ENCODE data around the gene SYN1.

SYN1 gene

GRCh38 chrX:47574547-47575301, 44.9 kb downstream of the SYN1 start:
- Mint-ChIP-seq H3K36me3 (peaks cover 45% of the 10 kb centered on the region), H3K9me3 (no peaks in the 10 kb centered on the region), H3K27ac (no peak overlapping the region), H3K4me1 (peaks cover 59% of the 10 kb centered on the region), H3K4me3 (peak overlapping the region; percentile 62)
- DNase-seq (ENCODE audit: low spot score in 2 of 2) (no peak), ATAC-seq (no peak)

GRCh38 chrX:47574076-47574546, 45.5 kb downstream of the SYN1 start:
- ATAC-seq (no peak), DNase-seq (ENCODE audit: low spot score in 2 of 2) (no peak)
- Mint-ChIP-seq H3K4me3 (peak overlapping the region; percentile 62), H3K36me3 (peaks cover 47% of the 10 kb centered on the region), H3K4me1 (peaks cover 56% of the 10 kb centered on the region), H3K9me3 (no peaks in the 10 kb centered on the region), H3K27ac (peak overlapping the region; percentile 86)

- peaks cover 53% of the 10 kb centered on the region for H3K36me3 Mint-ChIP-seq
- ATAC-seq = no peak
- peak overlapping the region; percentile 86 for H3K27ac Mint-ChIP-seq
- peaks cover 55% of the 10 kb centered on the region for H3K4me1 Mint-ChIP-seq
- H3K9me3 Mint-ChIP-seq = no peaks in the 10 kb centered on the region
- peak overlapping the region; percentile 62 for H3K4me3 Mint-ChIP-seq
- no peak for DNase-seq (ENCODE audit: low spot score in 2 of 2)
Observed at GRCh38 chrX:47573341-47574075, 46.1 kb downstream of the SYN1 start.

GRCh38 chrX:47572773-47573340, 46.8 kb downstream of the SYN1 start:
- H3K4me3 Mint-ChIP-seq = peak overlapping the region; percentile 62
- H3K27ac Mint-ChIP-seq = peak overlapping the region; percentile 86

GRCh38 chrX:47571896-47572295, 47.8 kb downstream of the SYN1 start:
- Mint-ChIP-seq H3K9me3 (no peaks in the 10 kb centered on the region), H3K4me3 (peak overlapping the region; percentile 62), H3K27ac (peak overlapping the region; percentile 56), H3K4me1 (peaks cover 41% of the 10 kb centered on the region), H3K36me3 (peaks cover 69% of the 10 kb centered on the region)
- peak; percentile 58 for ATAC-seq
- DNase-seq (ENCODE audit: low spot score in 2 of 2) = no peak

More at GRCh38 chrX:47572773-47573340, 46.8 kb downstream of the SYN1 start:
- Mint-ChIP-seq H3K9me3 (no peaks in the 10 kb centered on the region), H3K36me3 (peaks cover 59% of the 10 kb centered on the region), H3K4me1 (peaks cover 49% of the 10 kb centered on the region)
- ATAC-seq (no peak), DNase-seq (ENCODE audit: low spot score in 2 of 2) (no peak)

GRCh38 chrX:47571215-47571614, 48.4 kb downstream of the SYN1 start:
- Mint-ChIP-seq H3K4me1 (peaks cover 38% of the 10 kb centered on the region), H3K4me3 (no peak overlapping the region), H3K27ac (peak overlapping the region; percentile 56), H3K36me3 (peaks cover 76% of the 10 kb centered on the region), H3K9me3 (no peaks in the 10 kb centered on the region)
- DNase-seq (ENCODE audit: low spot score in 2 of 2) (no peak), ATAC-seq (no peak)

- no peak overlapping the region for H3K27ac Mint-ChIP-seq
- DNase-seq (ENCODE audit: low spot score in 2 of 2) (no peak), ATAC-seq (no peak)
- H3K36me3 Mint-ChIP-seq = peaks cover 79% of the 10 kb centered on the region
- H3K4me1 Mint-ChIP-seq = peaks cover 38% of the 10 kb centered on the region
- no peak overlapping the region for H3K4me3 Mint-ChIP-seq
- no peaks in the 10 kb centered on the region for H3K9me3 Mint-ChIP-seq
Observed at GRCh38 chrX:47570794-47571193, 48.9 kb downstream of the SYN1 start.

GRCh38 chrX:47568656-47569295, 50.9 kb downstream of the SYN1 start:
- peak overlapping the region; percentile 80 for H3K27ac Mint-ChIP-seq
- DNase-seq (ENCODE audit: low spot score in 2 of 2) (no peak), ATAC-seq (no peak)
- no peak overlapping the region for H3K4me3 Mint-ChIP-seq
- peaks cover 46% of the 10 kb centered on the region for H3K4me1 Mint-ChIP-seq
- no peaks in the 10 kb centered on the region for H3K9me3 Mint-ChIP-seq
- peaks cover 94% of the 10 kb centered on the region for H3K36me3 Mint-ChIP-seq

GRCh38 chrX:47566841-47567240, 52.8 kb downstream of the SYN1 start:
- H3K9me3 Mint-ChIP-seq = no peaks in the 10 kb centered on the region
- H3K4me3 Mint-ChIP-seq = no peak overlapping the region
- DNase-seq (ENCODE audit: low spot score in 2 of 2) = no peak
- peaks cover 94% of the 10 kb centered on the region for H3K36me3 Mint-ChIP-seq
- H3K27ac Mint-ChIP-seq = no peak overlapping the region
- no peak for ATAC-seq
- H3K4me1 Mint-ChIP-seq = peaks cover 47% of the 10 kb centered on the region

GRCh38 chrX:47564438-47565085, 55.1 kb downstream of the SYN1 start:
- Mint-ChIP-seq H3K36me3 (peaks cover 87% of the 10 kb centered on the region), H3K4me3 (peak overlapping the region; percentile 89), H3K27ac (peak overlapping the region; percentile 97), H3K4me1 (peaks cover 44% of the 10 kb centered on the region), H3K9me3 (no peaks in the 10 kb centered on the region)
- peak; percentile 58 for ATAC-seq
- DNase-seq (ENCODE audit: low spot score in 2 of 2) = no peak

GRCh38 chrX:47563801-47564315, 55.8 kb downstream of the SYN1 start:
- Mint-ChIP-seq H3K4me3 (peak overlapping the region; percentile 89), H3K36me3 (peaks cover 80% of the 10 kb centered on the region), H3K4me1 (peaks cover 39% of the 10 kb centered on the region), H3K27ac (peak overlapping the region; percentile 97), H3K9me3 (no peaks in the 10 kb centered on the region)
- ATAC-seq = peak; percentile 59
- no peak for DNase-seq (ENCODE audit: low spot score in 2 of 2)

- peak overlapping the region; percentile 89 for H3K4me3 Mint-ChIP-seq
- peak overlapping the region; percentile 98 for H3K27ac Mint-ChIP-seq
- ATAC-seq = no peak
- no peaks in the 10 kb centered on the region for H3K9me3 Mint-ChIP-seq
- peaks cover 38% of the 10 kb centered on the region for H3K4me1 Mint-ChIP-seq
- H3K36me3 Mint-ChIP-seq = peaks cover 68% of the 10 kb centered on the region
- DNase-seq (ENCODE audit: low spot score in 2 of 2) = no peak
Observed at GRCh38 chrX:47562615-47563243, 56.9 kb downstream of the SYN1 start.

- Mint-ChIP-seq H3K4me3 (peak overlapping the region; percentile 89), H3K27ac (peak overlapping the region; percentile 98), H3K4me1 (peaks cover 38% of the 10 kb centered on the region), H3K36me3 (peaks cover 58% of the 10 kb centered on the region), H3K9me3 (no peaks in the 10 kb centered on the region)
- ATAC-seq (no peak), DNase-seq (ENCODE audit: low spot score in 2 of 2) (no peak)
Observed at GRCh38 chrX:47561659-47562151, 58.0 kb downstream of the SYN1 start.

Measured in stimulated activated effector memory CD8-positive, alpha-beta T cell treated with anti-CD3 and anti-CD28 coated beads, Interleukin-12 subunit alpha, Interleukin-12 subunit beta, amount 100 ng/mL, for 72 hours (primary cell).